Fibroblast of gingiva (primary cell): ENCODE results near the gene MVB12A.
A peak's percentile ranks its signal among the peaks of the same experiment; 100 is the strongest.

Experiments
- DNase-seq: peaks from one replicate; pipeline ENCODE4 v3.0.0-alpha.2; 2011; ENCODE audit warnings: low read depth

Gene MVB12A

GRCh38 chr19:17471410-17472125 is 51.7 kb downstream of the MVB12A start:
- no peak for DNase-seq

- peak; percentile 53 for DNase-seq
Measured at GRCh38 chr19:17473041-17473440, 53.2 kb downstream of the MVB12A start.
